ENCODE data around the gene FAF1.
"Not testable (repeated sequence)": the region's sequence is repeated elsewhere in the genome, so short reads cannot be mapped to it uniquely, and the experiment has no call there.

The FAF1 gene

GRCh38 chr1:51000160-51000559 is 40.1 kb upstream of the FAF1 start:
- Histone ChIP-seq H3K27ac (ENCODE audit: extremely low read depth, low read depth, low read length) (no peak overlapping the region), H3K4me1 (ENCODE audit: control insufficient read depth, insufficient read depth, low read length) (peaks cover 3% of the 10 kb centered on the region; the same call in 1 of the 2 replicates), H3K36me3 (ENCODE audit: control insufficient read depth in 2 of 2, insufficient read depth in 1 of 2, low read length in 2 of 2) (no peaks in the 10 kb centered on the region), H3K9me3 (ENCODE audit: control insufficient read depth, insufficient read depth, low read depth, low read length) (no peaks in the 10 kb centered on the region), H3K4me3 (ENCODE audit: low read depth, low read length) (no peak overlapping the region)
- CTCF ChIA-PET: interaction anchor here (0.7 kb wide), 1 partner anchor 226 kb away, joined by 4 read pairs; no protein-coding TSS in a partner anchor
- POLR2A ChIA-PET: no interaction called here
- TF ChIP-seq BCL11A (tag by site-specific recombination; IDR thresholded peaks at IDR 0.05; ENCODE audit: low read depth) (no peak), ZNF140 (tag by site-specific recombination; IDR thresholded peaks at IDR 0.05) (no peak), ZNF311 (tag by site-specific recombination; IDR thresholded peaks at IDR 0.05; ENCODE audit: borderline replicate concordance) (no peak), ZNF121 (tag by site-specific recombination; IDR thresholded peaks at IDR 0.05) (0 out of 2 replicates have a peak, but pooled peaks have one; percentile 9), ZNF157 (tag by site-specific recombination; IDR thresholded peaks at IDR 0.05) (no peak)

- H3K4me1 ChIP-seq (ENCODE audit: control insufficient read depth, insufficient read depth, low read length); POLR2A ChIA-PET; CTCF ChIA-PET; H3K36me3 ChIP-seq (ENCODE audit: control insufficient read depth in 2 of 2, insufficient read depth in 1 of 2, low read length in 2 of 2); H3K4me3 ChIP-seq (ENCODE audit: low read depth, low read length); H3K27ac ChIP-seq (ENCODE audit: extremely low read depth, low read depth, low read length); H3K9me3 ChIP-seq (ENCODE audit: control insufficient read depth, insufficient read depth, low read depth, low read length): not testable (repeated sequence)
- TF ChIP-seq MZF1 (tag by site-specific recombination; IDR thresholded peaks at IDR 0.05; ENCODE audit: borderline replicate concordance) (peak; percentile 36; the same call in 1 of the 2 replicates), ZNF580 (tag by site-specific recombination; IDR thresholded peaks at IDR 0.05) (peak; percentile 57), ZNF146 (tag by site-specific recombination; IDR thresholded peaks at IDR 0.05) (peak; percentile 86)
Observed at GRCh38 chr1:50999375-50999774, 39.3 kb upstream of the FAF1 start.

- H3K27ac ChIP-seq (ENCODE audit: extremely low read depth, low read depth, low read length): no peak overlapping the region
- TF ChIP-seq ZNF280C (tag by site-specific recombination; IDR thresholded peaks at IDR 0.05) (no peak), ZNF629 (tag by site-specific recombination; IDR thresholded peaks at IDR 0.05) (0 out of 2 replicates have a peak, but pooled peaks have one; percentile 11), ATF2 (tag by site-specific recombination; IDR thresholded peaks at IDR 0.05; ENCODE audit: low read depth) (peak; percentile 92)
- no peaks in the 10 kb centered on the region for H3K9me3 ChIP-seq (ENCODE audit: control insufficient read depth, insufficient read depth, low read depth, low read length)
- no peaks in the 10 kb centered on the region for H3K36me3 ChIP-seq (ENCODE audit: control insufficient read depth in 2 of 2, insufficient read depth in 1 of 2, low read length in 2 of 2)
- POLR2A ChIA-PET: interaction anchor here (0.6 kb wide), 1 partner anchor 26 kb away, joined by 3 read pairs; the partner anchor contains the start of gene CDKN2C
- no peak overlapping the region for H3K4me3 ChIP-seq (ENCODE audit: low read depth, low read length)
- H3K4me1 ChIP-seq (ENCODE audit: control insufficient read depth, insufficient read depth, low read length): peaks cover 3% of the 10 kb centered on the region; the same call in 1 of the 2 replicates
- CTCF ChIA-PET: interaction anchor here (0.6 to 0.9 kb wide), 3 partner anchors 10 to 202 kb away, joined by 3 to 5 read pairs (median 4); no protein-coding TSS in a partner anchor
Observed at GRCh38 chr1:50996083-50996482, 36.0 kb upstream of the FAF1 start.

GRCh38 chr1:50995651-50996050 is 35.6 kb upstream of the FAF1 start:
- Histone ChIP-seq H3K4me3 (ENCODE audit: low read depth, low read length) (no peak overlapping the region), H3K9me3 (ENCODE audit: control insufficient read depth, insufficient read depth, low read depth, low read length) (no peaks in the 10 kb centered on the region), H3K4me1 (ENCODE audit: control insufficient read depth, insufficient read depth, low read length) (peaks cover 3% of the 10 kb centered on the region; the same call in 1 of the 2 replicates), H3K27ac (ENCODE audit: extremely low read depth, low read depth, low read length) (no peak overlapping the region), H3K36me3 (ENCODE audit: control insufficient read depth in 2 of 2, insufficient read depth in 1 of 2, low read length in 2 of 2) (no peaks in the 10 kb centered on the region)
- TF ChIP-seq SCRT1 (tag by site-specific recombination; IDR thresholded peaks at IDR 0.05; ENCODE audit: borderline replicate concordance) (0 out of 2 replicates have a peak, but pooled peaks have one; percentile 44), SCRT2 (tag by site-specific recombination; IDR thresholded peaks at IDR 0.05) (peak; percentile 26; the same call in 1 of the 2 replicates), ZNF433 (tag by site-specific recombination; IDR thresholded peaks at IDR 0.05; ENCODE audit: low read depth) (no peak)
- CTCF ChIA-PET: interaction anchor here (0.6 to 0.9 kb wide), 3 partner anchors 10 to 203 kb away, joined by 3 to 5 read pairs (median 4); no protein-coding TSS in a partner anchor
- POLR2A ChIA-PET: interaction anchor here (0.6 kb wide), 1 partner anchor 25 kb away, joined by 3 read pairs; the partner anchor contains the start of gene CDKN2C

All from HEK293 (cell line).